Measurements from ENCODE around the gene FLT3LG.

The FLT3LG gene

GRCh38 chr19:49530708-49531107, 56.7 kb downstream of the FLT3LG start:
- H3K4me3 Mint-ChIP-seq, result no peak overlapping the region
- peaks cover 40% of the 10 kb centered on the region for H3K4me1 Mint-ChIP-seq
- H3K9me3 Mint-ChIP-seq, result no peaks in the 10 kb centered on the region

GRCh38 chr19:49533551-49534488, 59.8 kb downstream of the FLT3LG start:
- peak; percentile 90 to 93 for DNase-seq (ENCODE audit: low spot score in 2 of 2)
- H3K9me3 Mint-ChIP-seq, result no peaks in the 10 kb centered on the region
- H3K4me1 Mint-ChIP-seq, result peaks cover 24% of the 10 kb centered on the region
- H3K27ac Mint-ChIP-seq, result peak overlapping the region; percentile 84
- H3K36me3 Mint-ChIP-seq, result peaks cover 13% of the 10 kb centered on the region
- ATAC-seq, result peak; percentile 90
- H3K4me3 Mint-ChIP-seq, result peak overlapping the region; percentile 79

More at GRCh38 chr19:49530708-49531107, 56.7 kb downstream of the FLT3LG start:
- Mint-ChIP-seq H3K27ac (no peak overlapping the region), H3K36me3 (peaks cover 11% of the 10 kb centered on the region)
- no peak for ATAC-seq
- DNase-seq (ENCODE audit: low spot score in 2 of 2), result no peak

DNA sequence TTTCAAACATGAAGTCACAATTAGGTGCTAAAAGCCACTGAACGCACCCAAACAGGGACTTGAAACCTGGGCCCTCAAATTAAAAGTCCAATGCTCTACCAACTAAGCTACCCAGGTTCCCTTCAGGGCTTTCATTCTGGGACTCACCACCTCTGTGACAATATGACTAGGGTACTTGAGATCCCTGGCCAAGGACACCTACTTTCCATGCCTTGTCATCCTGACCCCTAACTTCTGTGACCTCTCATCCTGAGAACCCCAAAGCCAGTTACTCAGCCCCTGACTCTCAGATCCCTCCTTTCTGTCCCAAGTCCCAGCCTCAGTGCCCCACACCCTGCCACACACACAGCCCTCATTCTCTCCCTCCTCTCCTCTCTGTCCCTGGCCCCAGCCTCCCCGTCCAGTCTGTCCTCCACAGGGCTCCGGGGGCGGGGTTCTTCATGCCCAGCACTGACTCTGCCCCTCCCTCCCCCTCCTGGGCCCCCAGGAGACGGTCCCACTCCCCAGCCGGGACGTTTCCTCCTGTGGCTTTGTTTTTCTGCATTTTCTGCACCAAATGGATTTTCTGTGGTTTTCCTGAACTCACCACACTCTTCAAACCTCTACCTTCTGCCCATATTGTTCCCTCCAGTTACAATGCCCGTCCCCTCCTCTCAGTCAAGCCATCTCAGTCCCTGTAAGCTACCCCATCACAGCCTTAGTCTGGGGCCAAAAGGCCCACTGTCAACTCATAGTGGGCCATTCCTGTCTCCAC, 60.8 kb downstream of the FLT3LG start:
- no peak for DNase-seq (ENCODE audit: low spot score in 2 of 2)
- no peaks in the 10 kb centered on the region for H3K9me3 Mint-ChIP-seq
- peak overlapping the region; percentile 79 for H3K4me3 Mint-ChIP-seq
- H3K36me3 Mint-ChIP-seq, result peaks cover 17% of the 10 kb centered on the region
- peaks cover 24% of the 10 kb centered on the region for H3K4me1 Mint-ChIP-seq
- ATAC-seq, result peak; percentile 53
- H3K27ac Mint-ChIP-seq, result peak overlapping the region; percentile 84
